Epithelial cell of esophagus (primary cell): Measurements from ENCODE around the gene PHLDB1.
"Not testable (repeated sequence)": the region's sequence is repeated elsewhere in the genome, so short reads cannot be mapped to it uniquely, and the experiment has no call there.

Experiments
- DNase-seq: peaks from one replicate; pipeline ENCODE4 v3.0.0; 2010; ENCODE audit warnings: low read depth
- H3K4me3 ChIP-seq: 2 replicates; pipeline ENCODE4 v1.5.1; 2011; ENCODE audit warnings: mild to moderate bottlenecking, low read length, control low read depth
- TF ChIP-seq, protein P1 (sequence below): IDR thresholded peaks from 2 replicates; pipeline ENCODE4 v1.5.1; 2011; ENCODE audit warnings: low read depth, mild to moderate bottlenecking, low read length, control low read depth, inconsistent platforms; ENCODE audit not compliant: insufficient read depth; ENCODE audit errors: missing control alignments

PHLDB1 gene

GRCh38 chr11:118682372-118682771 is 75.0 kb downstream of the PHLDB1 start:
- no peak overlapping the region for H3K4me3 ChIP-seq
- no peak for DNase-seq
- TF ChIP-seq, protein P1, sequence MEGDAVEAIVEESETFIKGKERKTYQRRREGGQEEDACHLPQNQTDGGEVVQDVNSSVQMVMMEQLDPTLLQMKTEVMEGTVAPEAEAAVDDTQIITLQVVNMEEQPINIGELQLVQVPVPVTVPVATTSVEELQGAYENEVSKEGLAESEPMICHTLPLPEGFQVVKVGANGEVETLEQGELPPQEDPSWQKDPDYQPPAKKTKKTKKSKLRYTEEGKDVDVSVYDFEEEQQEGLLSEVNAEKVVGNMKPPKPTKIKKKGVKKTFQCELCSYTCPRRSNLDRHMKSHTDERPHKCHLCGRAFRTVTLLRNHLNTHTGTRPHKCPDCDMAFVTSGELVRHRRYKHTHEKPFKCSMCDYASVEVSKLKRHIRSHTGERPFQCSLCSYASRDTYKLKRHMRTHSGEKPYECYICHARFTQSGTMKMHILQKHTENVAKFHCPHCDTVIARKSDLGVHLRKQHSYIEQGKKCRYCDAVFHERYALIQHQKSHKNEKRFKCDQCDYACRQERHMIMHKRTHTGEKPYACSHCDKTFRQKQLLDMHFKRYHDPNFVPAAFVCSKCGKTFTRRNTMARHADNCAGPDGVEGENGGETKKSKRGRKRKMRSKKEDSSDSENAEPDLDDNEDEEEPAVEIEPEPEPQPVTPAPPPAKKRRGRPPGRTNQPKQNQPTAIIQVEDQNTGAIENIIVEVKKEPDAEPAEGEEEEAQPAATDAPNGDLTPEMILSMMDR: no peak

GRCh38 chr11:118682939-118683338 is 75.5 kb downstream of the PHLDB1 start:
- H3K4me3 ChIP-seq, DNase-seq: not testable (repeated sequence)

DNA sequence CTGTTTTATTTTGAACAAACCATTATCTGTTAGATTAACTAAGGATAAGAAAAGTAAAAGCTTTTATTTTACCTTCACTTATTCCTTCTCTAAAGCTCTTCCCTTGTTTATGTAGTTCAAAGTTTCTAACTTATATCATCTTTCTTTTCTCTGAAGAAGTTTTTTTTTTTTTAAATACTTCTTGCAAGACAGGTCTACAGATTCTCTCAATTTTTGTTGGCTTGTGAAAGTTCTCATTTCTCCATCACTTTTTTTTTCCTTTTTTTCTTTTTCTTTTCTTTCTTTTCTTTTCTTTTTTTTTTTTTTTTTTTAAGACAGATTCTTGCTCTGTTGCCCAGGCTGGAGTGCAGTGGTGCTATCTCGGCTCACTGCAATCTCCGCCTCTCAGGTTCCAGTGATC is 76.8 kb downstream of the PHLDB1 start:
- DNase-seq: no peak
- TF ChIP-seq, protein P1: no peak

DNA sequence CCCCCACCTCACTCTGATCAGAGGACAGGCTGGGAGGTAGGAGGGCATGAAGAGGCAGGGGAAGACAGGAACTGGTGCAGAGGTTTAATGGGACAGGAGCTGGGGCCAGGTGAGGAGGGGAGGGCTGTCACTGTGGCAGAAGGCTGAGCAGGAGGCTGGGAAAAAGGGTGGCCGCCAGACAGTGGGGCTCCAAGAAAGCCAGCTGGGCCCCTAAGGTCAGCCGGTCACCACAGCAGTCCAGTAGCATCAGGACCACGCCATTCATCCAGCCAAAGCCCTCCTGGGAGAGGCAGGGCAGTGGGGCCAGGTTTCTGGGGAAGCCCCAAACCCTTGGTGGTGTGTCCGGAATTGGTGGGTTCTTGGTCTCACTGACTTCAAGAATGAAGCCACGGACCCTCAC is 80.5 kb downstream of the PHLDB1 start:
- no peak for DNase-seq
- H3K4me3 ChIP-seq: no peak overlapping the region
- TF ChIP-seq, protein P1: no peak

More for the DNA sequence above, 76.8 kb downstream of the PHLDB1 start:
- H3K4me3 ChIP-seq: no peak overlapping the region

- DNase-seq, H3K4me3 ChIP-seq: not testable (repeated sequence)
These were observed 80.9 kb downstream of the PHLDB1 start for GRCh38 chr11:118688339-118688738.

- no peak overlapping the region for H3K4me3 ChIP-seq
- no peak for DNase-seq
- TF ChIP-seq, protein P1: no peak
These were observed 81.6 kb downstream of the PHLDB1 start for GRCh38 chr11:118688851-118689502.

GRCh38 chr11:118689503-118689851 is 82.1 kb downstream of the PHLDB1 start:
- H3K4me3 ChIP-seq: no peak overlapping the region
- no peak for DNase-seq
- TF ChIP-seq, protein P1: no peak

DNA sequence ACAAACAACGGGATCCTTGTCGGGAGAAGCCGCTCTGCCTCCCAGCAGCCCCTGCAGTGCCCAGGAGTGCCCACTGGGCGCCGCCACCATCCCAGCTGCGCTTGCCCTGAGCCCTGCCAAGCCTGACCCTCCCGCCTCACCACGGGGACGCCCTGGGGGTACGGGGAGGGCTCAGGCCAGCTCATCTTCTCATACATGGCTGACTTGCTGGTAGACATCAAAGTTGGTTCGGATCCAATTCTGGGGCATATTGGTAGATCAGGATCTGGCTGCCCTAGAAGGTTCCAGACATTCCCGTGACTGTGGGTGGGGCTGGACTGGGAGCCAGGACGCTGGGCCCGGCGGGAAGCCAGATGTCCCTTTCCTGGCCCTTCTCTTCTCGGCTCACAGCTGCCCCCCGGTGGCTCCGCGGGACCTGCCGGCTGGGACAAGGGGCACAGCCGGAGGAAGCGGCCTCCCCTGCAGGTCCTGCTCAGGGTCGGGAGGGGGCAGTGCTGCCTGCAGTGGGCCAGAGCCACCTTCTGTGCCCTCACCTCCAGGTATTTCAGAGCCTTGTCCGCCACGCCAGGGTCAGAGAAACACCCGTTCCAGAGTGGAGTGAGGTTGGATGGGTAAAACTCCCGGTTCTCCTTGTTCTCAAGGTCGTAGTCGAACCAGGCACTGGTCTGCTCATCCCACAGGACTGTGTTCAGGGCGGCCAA is 82.6 kb downstream of the PHLDB1 start:
- peak; percentile 94 for DNase-seq
- TF ChIP-seq, protein P1: peak; percentile 70
- peak overlapping the region; percentile 20 for H3K4me3 ChIP-seq
